T-cell (primary cell): ENCODE measurements around the gene C12orf76. TPM values are rescaled to one million over a fixed set of nuclear protein-coding genes. Genes with fewer than 3 reads are reported as not detected.
"Not testable (repeated sequence)": the region's sequence is repeated elsewhere in the genome, so short reads cannot be mapped to it uniquely, and the experiment has no call there.

ENCODE experiments used
- ATAC-seq, 4 experiments: fragments of 200-7000 bp in 3 of 4; fragments of 150-1000 bp in 1 of 4; cut with Tn5 transposase; replicated peaks in 1 of 4; 1 replicate in 3 of 4; 2 replicates in 1 of 4; pipeline ENCODE4 v1.10.0; 2021; ENCODE audit warnings: moderate library complexity in 3 of 4, mild to moderate bottlenecking in 2 of 4, moderate number of reproducible peaks in 1 of 4
- CTCF ChIA-PET, 2 donors: fragments of 300-600 bp; sonication (Branson Sonifier 250); formaldehyde crosslinking; loops; one replicate each; lab custom pipeline; 2022; ENCODE audit warnings: antibody characterized with exemption in 2 of 2; lab: Charles Lee
- POLR2A ChIA-PET, 2 donors: fragments of 300-600 bp; sonication (Branson Sonifier 250); formaldehyde crosslinking; loops; one replicate each; lab custom pipeline; 2022; ENCODE audit warnings: antibody characterized with exemption in 2 of 2; lab: Charles Lee
- DNase-seq, 35 experiments: peaks; one replicate each; pipeline versions ENCODE4 v3.0.0 to v3.0.0-alpha.2; 2013 to 2023
- H3K27ac ChIP-seq: one replicate; pipeline ENCODE4 v1.5.1; 2013; ENCODE audit warnings: low read length
- H3K27me3 ChIP-seq, 2 experiments: replicated peaks in 1 of 2; 1 replicate in 1 of 2; 2 replicates in 1 of 2; pipeline versions ENCODE4 v1.6.1 to v1.7.0; 2013; ENCODE audit warnings: low read length in 1 of 2, mixed read lengths in 1 of 2; ENCODE audit not compliant: control insufficient read depth in 2 of 2, insufficient read depth in 2 of 2; ENCODE audit errors: extremely low read depth in 1 of 2
- H3K36me3 ChIP-seq, 2 donors: 1 replicate in 1 of 2; 2 replicates in 1 of 2; pipeline versions ENCODE4 v1.6.1 to v1.7.0; 2013; ENCODE audit warnings: low read length in 1 of 2; ENCODE audit not compliant: control insufficient read depth in 2 of 2, insufficient read depth in 1 of 2; ENCODE audit errors: extremely low read depth in 1 of 2
- H3K4me1 ChIP-seq, 2 experiments: 1 replicate in 1 of 2; 2 replicates in 1 of 2; pipeline versions ENCODE4 v1.6.1 to v1.7.0; 2013; ENCODE audit warnings: low read length in 2 of 2, mixed read lengths in 1 of 2; ENCODE audit not compliant: insufficient read depth in 2 of 2, control insufficient read depth in 1 of 2; ENCODE audit errors: extremely low read depth in 1 of 2
- H3K4me3 ChIP-seq, 2 donors: 1 replicate in 1 of 2; 2 replicates in 1 of 2; pipeline versions ENCODE4 v1.5.1 to v1.7.0; 2013; ENCODE audit warnings: mild to moderate bottlenecking in 2 of 2, low read length in 1 of 2, moderate library complexity in 1 of 2; ENCODE audit not compliant: control insufficient read depth in 1 of 2; ENCODE audit errors: extremely low read depth in 1 of 2
- H3K9me3 ChIP-seq: 2 replicates; pipeline ENCODE4 v1.7.0; 2013
- H3K27ac Mint-ChIP-seq, 2 donors: one replicate each; pipeline ENCODE4 v1.8.0; 2020 to 2021; ENCODE audit warnings: mild to moderate bottlenecking in 2 of 2, mixed read lengths in 2 of 2
- H3K27me3 Mint-ChIP-seq, 2 donors: one replicate each; pipeline ENCODE4 v1.8.0; 2021 to 2022; ENCODE audit warnings: mixed read lengths in 2 of 2
- H3K36me3 Mint-ChIP-seq: one replicate; pipeline ENCODE4 v1.8.0; 2021; ENCODE audit warnings: mixed read lengths
- H3K4me1 Mint-ChIP-seq, 3 donors: one replicate each; pipeline ENCODE4 v1.8.0; 2020 to 2022; ENCODE audit warnings: mixed read lengths in 3 of 3, mild to moderate bottlenecking in 1 of 3
- H3K4me3 Mint-ChIP-seq, 3 donors: one replicate each; pipeline ENCODE4 v1.8.0; 2020 to 2022; ENCODE audit warnings: mild to moderate bottlenecking in 3 of 3, mixed read lengths in 3 of 3, moderate library complexity in 3 of 3
- H3K9me3 Mint-ChIP-seq, 3 donors: one replicate each; pipeline ENCODE4 v1.8.0; 2020 to 2022; ENCODE audit warnings: mixed read lengths in 3 of 3
- WGBS: methylation state at CpG from one replicate; pipeline ENCODE4 v1.1.5; 2013; ENCODE audit warnings: missing lambda C conversion rate; ENCODE audit not compliant: insufficient coverage; 5-methylcytosine and 5-hydroxymethylcytosine counted together
- total RNA-seq, 35 experiments: library from RNA in 6 of 35; stranded (reverse) in 6 of 35; fragments of 120-200 nt in 1 of 35; gene quantifications; one replicate each; pipeline versions ENCODE4 v1.2.1 to v1.2.4 and lab custom pipeline; 2013 to 2026

The C12orf76 gene
- total RNA-seq, 5 donors from 2014 or later (not counting 1 experiment from before 2014, with no cell fraction given), result 13.6 to 31.0 (median 28.5) TPM

DNA sequence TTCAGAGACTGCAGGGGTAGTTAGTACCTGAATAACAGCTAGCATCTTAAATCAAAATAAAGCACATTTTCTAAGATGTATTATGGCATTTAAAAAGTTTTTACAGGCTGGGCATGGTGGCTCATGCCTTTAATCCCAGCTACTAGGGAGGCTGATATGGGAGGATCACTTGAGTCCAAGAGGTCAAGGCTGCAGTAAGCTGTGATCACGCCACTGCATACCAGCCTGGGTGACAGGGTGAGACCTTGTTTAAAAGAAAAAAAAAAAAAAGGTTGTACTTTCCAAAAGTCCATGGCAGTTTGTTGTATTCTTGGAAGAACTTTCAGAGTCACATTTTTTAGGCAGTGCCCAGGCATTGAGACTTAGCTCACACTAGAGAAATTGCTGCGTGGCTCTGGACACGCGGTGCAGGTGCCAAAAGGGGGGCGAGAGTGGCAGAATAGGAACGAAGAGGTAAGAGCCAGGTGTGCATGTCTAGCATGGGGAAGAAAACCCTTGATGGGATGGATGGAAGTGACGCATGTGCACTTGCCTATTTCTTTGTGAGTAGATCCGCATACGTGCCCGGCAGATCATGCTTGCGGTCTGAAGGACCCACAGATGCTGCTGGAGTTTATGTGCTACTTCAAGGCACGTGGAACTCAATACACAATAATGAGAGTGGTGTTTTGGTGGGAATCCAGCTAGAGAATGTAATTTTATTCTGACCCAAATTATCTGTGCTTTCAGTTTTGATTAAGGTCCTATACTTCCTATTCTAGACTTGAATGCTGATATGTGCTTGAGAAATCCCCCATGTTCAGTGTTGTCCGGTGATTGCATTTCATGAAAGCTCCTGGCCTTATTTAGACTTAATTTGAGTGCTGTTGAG, 37.2 kb downstream of the C12orf76 start:
- Histone ChIP-seq H3K4me1 (peaks cover 7 to 27% of the 10 kb centered on the region in 2 experiments), H3K4me3 (peak overlapping the region in 1 of 2 donors; percentile 19), H3K27me3 (no peaks in the 10 kb centered on the region), H3K9me3 (no peaks in the 10 kb centered on the region), H3K36me3 (peaks cover 2 to 31% of the 10 kb centered on the region in 2 donors), H3K27ac (peak overlapping the region; percentile 53)
- CTCF ChIA-PET, result interaction anchor here (0.6 to 1.1 kb wide), 3 partner anchors 20 to 437 kb away, joined by 3 to 4 read pairs (median 4); partner anchors contain the start of gene MVK (in 1 of the 2)
- peak overlapping the region in 2 of 3 donors; percentile 15 to 69 for H3K4me3 Mint-ChIP-seq
- H3K27me3 Mint-ChIP-seq, result no peaks in the 10 kb centered on the region
- peak in 2 of 4 experiments; percentile 35 to 45 for ATAC-seq
- peaks cover 69 to 75% (median 71%) of the 10 kb centered on the region in 3 donors for H3K4me1 Mint-ChIP-seq
- peak in 6 of 35 experiments; percentile 10 to 39 (median 25) for DNase-seq
- H3K27ac Mint-ChIP-seq, result peak overlapping the region; percentile 81 to 88
- WGBS, result 86% methylated on average over 6 of the region's 13 CpGs
- no peaks in the 10 kb centered on the region for H3K9me3 Mint-ChIP-seq
- POLR2A ChIA-PET, result interaction anchor here (0.7 kb wide), 2 partner anchors 564 to 605 kb away, joined by 3 to 4 read pairs; no protein-coding TSS in a partner anchor
- H3K36me3 Mint-ChIP-seq, result peaks cover 29% of the 10 kb centered on the region

DNA sequence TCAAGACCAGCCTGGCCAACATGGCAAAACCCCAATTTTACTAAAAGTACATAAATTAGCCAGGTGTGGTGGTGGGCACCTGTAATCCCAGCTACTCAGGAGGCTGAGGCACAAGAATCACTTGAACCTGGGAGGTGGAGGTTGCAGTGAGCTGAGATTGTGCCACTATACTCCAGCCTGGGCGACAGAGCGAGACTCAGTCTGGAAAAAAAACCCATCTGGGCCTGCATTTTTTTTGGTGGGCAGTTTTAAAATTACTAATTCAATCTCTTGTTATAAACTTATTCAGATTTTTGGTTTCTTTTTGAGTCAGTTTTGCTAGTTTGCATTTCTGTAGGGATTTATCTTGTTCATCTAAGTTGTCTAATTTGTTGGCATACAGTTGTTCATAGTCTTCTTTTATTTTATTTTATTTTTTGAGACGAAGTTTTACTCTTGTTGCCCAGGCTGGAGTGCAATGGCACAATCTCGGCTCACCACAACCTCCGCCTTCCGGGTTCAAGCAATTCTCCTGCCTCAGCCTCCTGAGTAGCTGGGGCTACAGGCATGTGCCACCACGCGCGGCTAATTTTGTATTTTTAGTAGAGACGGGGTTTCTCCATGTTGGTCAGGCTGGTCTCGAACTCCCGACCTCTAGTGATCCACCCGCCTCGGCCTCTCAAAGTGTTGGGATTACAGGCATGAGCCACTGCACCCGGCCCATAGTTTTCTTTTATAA, 39.5 kb downstream of the C12orf76 start:
- Histone ChIP-seq H3K4me1 (peaks cover 0 to 34% of the 10 kb centered on the region in 2 experiments), H3K36me3 (peaks cover 2 to 20% of the 10 kb centered on the region in 2 donors), H3K27ac (peak overlapping the region; percentile 18)
- peaks cover 26% of the 10 kb centered on the region for H3K36me3 Mint-ChIP-seq
- H3K27ac Mint-ChIP-seq, result peak overlapping the region in 1 of 2 donors; percentile 57
- peaks cover 77 to 85% (median 79%) of the 10 kb centered on the region in 3 donors for H3K4me1 Mint-ChIP-seq
- POLR2A ChIA-PET, H3K9me3 ChIP-seq, CTCF ChIA-PET, DNase-seq, H3K9me3 Mint-ChIP-seq, H3K27me3 Mint-ChIP-seq, H3K4me3 ChIP-seq, H3K4me3 Mint-ChIP-seq, ATAC-seq, H3K27me3 ChIP-seq: not testable (repeated sequence)
- WGBS, result 59% methylated on average over 3 of the region's 15 CpGs

GRCh38 chr12:110007881-110008280, 40.4 kb downstream of the C12orf76 start:
- Histone ChIP-seq H3K4me3 (no peak overlapping the region), H3K4me1 (peaks cover 0 to 44% of the 10 kb centered on the region in 2 experiments), H3K27ac (no peak overlapping the region), H3K36me3 (peaks cover 2 to 11% of the 10 kb centered on the region in 2 donors), H3K27me3 (no peaks in the 10 kb centered on the region), H3K9me3 (no peaks in the 10 kb centered on the region)
- DNase-seq, result no peak
- peak overlapping the region; percentile 39 to 51 for H3K27ac Mint-ChIP-seq
- POLR2A ChIA-PET, result no interaction called here
- CTCF ChIA-PET, result no interaction called here
- peaks cover 86 to 91% (median 87%) of the 10 kb centered on the region in 3 donors for H3K4me1 Mint-ChIP-seq
- no peak overlapping the region for H3K4me3 Mint-ChIP-seq
- no peak for ATAC-seq
- no peaks in the 10 kb centered on the region for H3K9me3 Mint-ChIP-seq
- peaks cover 24% of the 10 kb centered on the region for H3K36me3 Mint-ChIP-seq
- H3K27me3 Mint-ChIP-seq, result no peaks in the 10 kb centered on the region

DNA sequence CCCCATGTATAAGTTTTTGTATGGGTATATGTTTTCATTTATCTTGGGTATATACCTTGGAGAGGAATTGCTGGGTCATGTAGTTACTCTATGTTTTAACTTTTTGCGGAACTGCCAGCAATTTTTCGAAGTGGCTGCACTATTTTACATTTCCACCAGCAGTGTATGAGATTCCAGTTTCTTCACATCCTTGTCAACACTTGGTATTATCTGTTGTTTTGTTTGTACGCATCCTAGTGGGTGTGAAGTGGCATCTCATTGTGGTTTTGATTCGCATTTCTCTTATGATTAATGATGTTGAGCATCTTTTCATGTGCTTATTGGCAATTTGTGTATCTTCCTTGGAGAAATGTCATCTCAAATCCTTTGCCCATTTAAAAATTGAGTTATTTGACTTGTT, 42.2 kb downstream of the C12orf76 start:
- WGBS, result no CpG with 5 or more reads among the region's 4 CpGs
- no peak for ATAC-seq
- Mint-ChIP-seq H3K27ac (peak overlapping the region; percentile 82 to 90), H3K4me3 (no peak overlapping the region), H3K9me3 (no peaks in the 10 kb centered on the region), H3K36me3 (peaks cover 15% of the 10 kb centered on the region), H3K27me3 (no peaks in the 10 kb centered on the region), H3K4me1 (peaks cover 78 to 91% (median 84%) of the 10 kb centered on the region in 3 donors)
- POLR2A ChIA-PET, result no interaction called here
- H3K36me3 ChIP-seq, result peaks cover 2 to 3% of the 10 kb centered on the region in 2 donors
- no peak overlapping the region for H3K4me3 ChIP-seq
- H3K4me1 ChIP-seq, result peaks cover 0 to 53% of the 10 kb centered on the region in 2 experiments
- no peak overlapping the region for H3K27ac ChIP-seq
- H3K27me3 ChIP-seq, result no peaks in the 10 kb centered on the region
- CTCF ChIA-PET, result interaction anchor here in 1 of 2 donors (0.7 kb wide), 1 partner anchor 772 kb away, joined by 4 read pairs; no protein-coding TSS in a partner anchor
- no peaks in the 10 kb centered on the region for H3K9me3 ChIP-seq
- DNase-seq, result no peak

DNA sequence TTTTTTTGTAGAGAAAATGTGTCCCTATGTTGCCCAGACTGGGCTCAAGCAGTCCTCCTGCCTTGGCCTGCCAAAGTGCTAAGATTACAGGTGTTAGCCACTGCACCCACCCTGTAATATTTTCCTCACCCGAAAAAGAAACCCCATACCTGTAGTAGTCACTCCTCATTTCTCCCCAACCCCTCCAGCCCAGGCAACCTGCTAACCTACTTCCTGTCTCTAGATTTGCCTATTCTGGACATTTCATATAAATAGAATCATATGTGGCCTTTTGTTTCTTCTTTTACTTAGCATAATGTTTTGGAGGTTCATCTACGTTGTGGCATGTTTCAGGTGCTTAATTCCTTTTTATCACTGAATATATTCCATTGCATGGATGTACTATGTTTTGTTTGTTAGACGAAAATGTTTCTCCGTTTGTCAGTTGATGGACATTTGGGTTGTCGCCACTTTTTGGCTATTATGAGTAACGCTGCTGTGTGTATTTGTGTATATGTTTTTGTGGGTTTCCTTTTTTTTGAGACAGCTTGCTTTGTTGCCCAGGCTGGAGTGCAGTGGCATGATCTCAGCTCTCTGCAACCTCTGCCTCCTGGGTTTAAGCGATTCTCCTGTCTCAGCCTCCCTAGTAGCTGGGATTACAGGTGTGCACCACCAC, 42.9 kb downstream of the C12orf76 start:
- H3K9me3 ChIP-seq, result no peaks in the 10 kb centered on the region
- 35% methylated on average over 4 of the region's 7 CpGs for WGBS
- Mint-ChIP-seq H3K9me3 (no peaks in the 10 kb centered on the region), H3K36me3 (peaks cover 15% of the 10 kb centered on the region), H3K27ac (peak overlapping the region; percentile 82 to 90), H3K4me3 (peak overlapping the region; percentile 38 to 64 (median 59)), H3K4me1 (peaks cover 78 to 90% (median 84%) of the 10 kb centered on the region in 3 donors), H3K27me3 (no peaks in the 10 kb centered on the region)
- CTCF ChIA-PET, result interaction anchor here in 1 of 2 donors (0.5 to 0.6 kb wide), 2 partner anchors 10 to 18 kb away, joined by 3 read pairs; no protein-coding TSS in a partner anchor
- peaks cover 0 to 53% of the 10 kb centered on the region in 2 experiments for H3K4me1 ChIP-seq
- ATAC-seq (peak; percentile 57 to 65 (median 61)), DNase-seq (peak in 2 of 35 experiments; percentile 3 to 30)
- H3K27ac ChIP-seq, result peak overlapping the region; percentile 58
- POLR2A ChIA-PET, result no interaction called here
- H3K4me3 ChIP-seq, result peak overlapping the region in 1 of 2 donors; percentile 5
- H3K27me3 ChIP-seq, result no peaks in the 10 kb centered on the region
- H3K36me3 ChIP-seq, result peaks cover 0 to 2% of the 10 kb centered on the region in 2 donors
